Left kidney (tissue), 2 donors: ENCODE measurements around the gene NRAP. TPM values are rescaled to one million over a fixed set of nuclear protein-coding genes. Genes with fewer than 3 reads are reported as not detected.
A peak's percentile ranks its signal among the peaks of the same experiment; 100 is the strongest.
"Not testable (repeated sequence)": the region's sequence is repeated elsewhere in the genome, so short reads cannot be mapped to it uniquely, and the experiment has no call there.

Experiments
- DNase-seq: peaks from one replicate; pipeline ENCODE4 v3.0.0-alpha.2; 2013
- polyA plus RNA-seq: library from polyadenylated mRNA; unstranded; fragments of 120-200 nt; gene quantifications from one replicate; pipeline ENCODE4 v1.2.1, GENCODE V29; 2013; ENCODE audit not compliant: insufficient read length

The NRAP gene
- polyA plus RNA-seq, 1 donor, result not detected

GRCh38 chr10:113680190-113681111 lies 16.6 kb upstream of the NRAP start:
- DNase-seq, result peak; percentile 34

- DNase-seq, result peak; percentile 86
These were observed 15.8 kb upstream of the NRAP start, which contains the start of gene CASP7 for GRCh38 chr10:113679463-113680189. Gene CASP7, plus strand, starts transcription at chr10:113679912. Its CDS starts 17,582 bp downstream, at chr10:113697494.

- DNase-seq, result no peak
These were observed 2.9 kb upstream of the NRAP start for GRCh38 chr10:113666682-113667252.

GRCh38 chr10:113665806-113666354 lies 2.0 kb upstream of the NRAP start:
- no peak for DNase-seq

- no peak for DNase-seq
These were observed 1.5 kb upstream of the NRAP start for GRCh38 chr10:113665352-113665751.

- DNase-seq, result no peak
These were observed 699 bp downstream of the NRAP start for GRCh38 chr10:113663142-113663541.

- DNase-seq, result no peak
These were observed 2.5 kb downstream of the NRAP start for GRCh38 chr10:113661332-113661731.

- DNase-seq, result no peak
These were observed 6.3 kb downstream of the NRAP start for GRCh38 chr10:113657544-113657943.

- no peak for DNase-seq
These were observed 6.9 kb downstream of the NRAP start for GRCh38 chr10:113656896-113657295.

- DNase-seq, result not testable (repeated sequence)
These were observed 11.4 kb downstream of the NRAP start for GRCh38 chr10:113652456-113652855.

GRCh38 chr10:113651898-113652297 lies 11.9 kb downstream of the NRAP start:
- DNase-seq, result no peak

- no peak for DNase-seq
These were observed 12.8 kb downstream of the NRAP start for GRCh38 chr10:113651021-113651420.

GRCh38 chr10:113650172-113650571 lies 13.7 kb downstream of the NRAP start:
- DNase-seq, result no peak

- no peak for DNase-seq
These were observed 15.4 kb downstream of the NRAP start for GRCh38 chr10:113648478-113648877.

GRCh38 chr10:113647812-113648211 lies 16.0 kb downstream of the NRAP start:
- no peak for DNase-seq

GRCh38 chr10:113646336-113647201 lies 17.3 kb downstream of the NRAP start:
- DNase-seq, result no peak

GRCh38 chr10:113644185-113645120 lies 19.4 kb downstream of the NRAP start:
- no peak for DNase-seq

- no peak for DNase-seq
These were observed 20.7 kb downstream of the NRAP start for GRCh38 chr10:113643183-113643582.

GRCh38 chr10:113641702-113642101 lies 22.1 kb downstream of the NRAP start:
- DNase-seq, result no peak

- no peak for DNase-seq
These were observed 23.9 kb downstream of the NRAP start for GRCh38 chr10:113639966-113640365.
